SK-N-SH (cell line): ENCODE results near the gene TKTL1. TPM values are rescaled to one million over a fixed set of nuclear protein-coding genes. Genes with fewer than 3 reads are reported as not detected.

Experiments
- CTCF ChIA-PET: fragments of 300-600, 350-600 bp; formaldehyde crosslinking; extraction: SDS; loops from one replicate; lab custom pipeline; 2021; lab: Yijun Ruan, JAX
- POLR2A ChIA-PET: fragments of 350-600 bp; sonication (Branson Sonifier 250); formaldehyde crosslinking; extraction: SDS; loops from one replicate; lab custom pipeline; 2020; ENCODE audit warnings: antibody characterized with exemption, inconsistent platforms; lab: Yijun Ruan, JAX
- DNase-seq: peaks from one replicate; pipeline ENCODE4 v3.0.0; 2012
- H2AFZ ChIP-seq: fragments of 200-600 bp; sonication (generic); 2 replicates; pipeline ENCODE4 v1.8.1; 2016; ENCODE audit warnings: antibody characterized with exemption, mild to moderate bottlenecking, low read depth
- H3F3A ChIP-seq: fragments of 200-600 bp; sonication (generic); replicated peaks from 2 replicates; pipeline ENCODE3; 2016; ENCODE audit warnings: antibody characterized with exemption, mild to moderate bottlenecking; ENCODE audit not compliant: insufficient read depth
- H3K27ac ChIP-seq, 2 experiments: fragments of 200-500 bp in 1 of 2; fragments of 200-600 bp in 1 of 2; sonication (Bioruptor generic) in 1 of 2; sonication (generic), shearing (Covaris generic) in 1 of 2; 2 replicates each; pipeline versions ENCODE4 v1.5.1 to v1.6.1; 2014 to 2016; ENCODE audit warnings: low read depth in 2 of 2, inconsistent platforms in 1 of 2, low read length in 1 of 2, mild to moderate bottlenecking in 1 of 2, mixed read lengths in 1 of 2
- H3K27me3 ChIP-seq: fragments of 200-600 bp; sonication (generic), shearing (Covaris generic); 2 replicates; pipeline ENCODE4 v1.6.1; 2016; ENCODE audit warnings: mixed run types; ENCODE audit not compliant: insufficient read depth
- H3K36me3 ChIP-seq, 2 experiments: fragments of 200-500 bp in 1 of 2; fragments of 200-600 bp in 1 of 2; sonication (Bioruptor generic) in 1 of 2; sonication (generic) in 1 of 2; replicated peaks in 1 of 2; 2 replicates each; pipeline versions ENCODE3 to v1.5.1; 2014 to 2016; ENCODE audit warnings: low read length in 1 of 2, mild to moderate bottlenecking in 1 of 2; ENCODE audit not compliant: insufficient read depth in 2 of 2, control insufficient read depth in 1 of 2
- H3K4me1 ChIP-seq, 2 experiments: fragments of 200-500 bp in 1 of 2; fragments of 200-600 bp in 1 of 2; sonication (Bioruptor generic) in 1 of 2; sonication (generic), shearing (Covaris generic) in 1 of 2; 2 replicates each; pipeline versions ENCODE4 v1.5.1 to v1.6.1; 2014 to 2016; ENCODE audit warnings: low read depth in 1 of 2, low read length in 1 of 2, mixed run types in 1 of 2; ENCODE audit not compliant: insufficient read depth in 2 of 2, control insufficient read depth in 1 of 2
- H3K4me2 ChIP-seq: fragments of 200-600 bp; sonication (generic), shearing (Covaris generic); 2 replicates; pipeline ENCODE4 v1.6.1; 2017; ENCODE audit warnings: mixed run types
- H3K4me3 ChIP-seq, 2 experiments: fragments of 200-500 bp in 1 of 2; fragments of 200-600 bp in 1 of 2; sonication (Bioruptor generic) in 1 of 2; sonication (generic), shearing (Covaris generic) in 1 of 2; 2 replicates each; pipeline versions ENCODE4 v1.5.1 to v1.8.1; 2014 to 2016; ENCODE audit warnings: low read depth in 2 of 2, inconsistent platforms in 1 of 2, low read length in 1 of 2, mild to moderate bottlenecking in 1 of 2, mixed read lengths in 1 of 2, moderate library complexity in 1 of 2
- H3K79me2 ChIP-seq: fragments of 200-600 bp; sonication (generic); 2 replicates; pipeline ENCODE4 v1.8.1; 2017; ENCODE audit warnings: mild to moderate bottlenecking; ENCODE audit not compliant: insufficient read depth
- H3K9ac ChIP-seq: fragments of 200-600 bp; sonication (generic); 2 replicates; pipeline ENCODE4 v1.6.1; 2017; ENCODE audit warnings: mixed run types
- H3K9me2 ChIP-seq: fragments of 200-600 bp; sonication (generic); 2 replicates; pipeline ENCODE4 v1.6.1; 2017; ENCODE audit warnings: mixed run types
- H3K9me3 ChIP-seq: fragments of 200-600 bp; sonication (generic); 2 replicates; pipeline ENCODE4 v1.6.1; 2017; ENCODE audit warnings: mixed run types, mild to moderate bottlenecking, moderate library complexity
- H4K20me1 ChIP-seq: fragments of 200-600 bp; sonication (generic); 2 replicates; pipeline ENCODE4 v1.6.1; 2017; ENCODE audit warnings: mild to moderate bottlenecking, mixed run types; ENCODE audit not compliant: insufficient read depth
- ELF1 ChIP-seq: IDR thresholded peaks from 2 replicates; pipeline ENCODE4 v1.4.0; 2012
- FOXJ3 ChIP-seq: sonication (generic); formaldehyde crosslinking; IDR thresholded peaks from 2 replicates; pipeline ENCODE4 v1.5.1; 2020; ENCODE audit warnings: mild to moderate bottlenecking, missing genetic modification reagents
- GATA2 ChIP-seq: sonication (generic); formaldehyde crosslinking; IDR thresholded peaks from 2 replicates; pipeline ENCODE4 v1.5.0; 2020; ENCODE audit warnings: mild to moderate bottlenecking, missing genetic modification reagents
- JUND ChIP-seq: IDR thresholded peaks from 2 replicates; pipeline ENCODE4 v1.4.0; 2012
- MXI1 ChIP-seq: IDR thresholded peaks from 2 replicates; pipeline ENCODE4 v1.6.1; 2012; ENCODE audit warnings: mild to moderate bottlenecking, low read depth, low read length, improper control_type of control experiment
- NFIC ChIP-seq: IDR thresholded peaks from 2 replicates; pipeline ENCODE4 v1.4.0; 2012; ENCODE audit warnings: borderline replicate concordance
- NRF1 ChIP-seq: IDR thresholded peaks from 2 replicates; pipeline ENCODE4 v1.6.1; 2012; ENCODE audit warnings: low read depth, mild to moderate bottlenecking, low read length
- PBX3 ChIP-seq: IDR thresholded peaks from 2 replicates; pipeline ENCODE4; 2012
- RAD21 ChIP-seq: IDR thresholded peaks from 2 replicates; pipeline ENCODE4 v1.6.1; 2012; ENCODE audit warnings: mild to moderate bottlenecking, low read length
- REST ChIP-seq: IDR thresholded peaks from 2 replicates; pipeline ENCODE4 v1.6.1; 2012; ENCODE audit warnings: mild to moderate bottlenecking, low read depth, low read length, moderate library complexity
- RFX5 ChIP-seq: IDR thresholded peaks from 2 replicates; pipeline ENCODE4 v1.6.1; 2012; ENCODE audit warnings: mild to moderate bottlenecking, improper control_type of control experiment, low read length
- RXRA ChIP-seq: IDR thresholded peaks from 2 replicates; pipeline ENCODE4 v1.4.0; 2012; ENCODE audit warnings: low read depth, mild to moderate bottlenecking, borderline replicate concordance
- SIN3A ChIP-seq: IDR thresholded peaks from 2 replicates; pipeline ENCODE4 v1.6.1; 2012; ENCODE audit warnings: low read depth, mild to moderate bottlenecking, low read length, moderate library complexity, borderline replicate concordance
- SMC3 ChIP-seq: IDR thresholded peaks from 2 replicates; pipeline ENCODE4 v1.6.1; 2012; ENCODE audit warnings: low read depth, low read length, improper control_type of control experiment
- TCF12 ChIP-seq: IDR thresholded peaks from 2 replicates; pipeline ENCODE4 v1.4.0; 2012
- USF2 ChIP-seq: fragments of 150-350 bp; IDR thresholded peaks from 2 replicates; pipeline ENCODE4 v1.6.1; 2017; ENCODE audit warnings: antibody characterized with exemption, low read length, low read depth, borderline replicate concordance
- WGBS: methylation state at CpG from one replicate; pipeline ENCODE4 v1.1.6; 2017; ENCODE audit warnings: low lambda C conversion rate; 5-methylcytosine and 5-hydroxymethylcytosine counted together
- polyA plus RNA-seq, 3 experiments: library from polyadenylated mRNA; depleted of rRNA; stranded (reverse); fragments of >200 nt; gene quantifications; 2 replicates each; pipeline ENCODE4 v1.2.3, GENCODE V29; 2012

The TKTL1 gene
- polyA plus RNA-seq, 1 of the 3 experiments (the other 2 are of a cell fraction) = not detected

- Histone ChIP-seq H3K27ac (no peak overlapping the region), H4K20me1 (peaks cover 92% of the 10 kb centered on the region)
Observed at GRCh38 chrX:154351183-154352011, 55.8 kb downstream of the TKTL1 start.

More at GRCh38 chrX:154351183-154352011, 55.8 kb downstream of the TKTL1 start:
- TF ChIP-seq SMC3 (no peak), SIN3A (no peak), NRF1 (no peak), PBX3 (no peak), NFIC (no peak), TCF12 (no peak), FOXJ3 (CRISPR knock-in tag) (no peak), ELF1 (no peak), RFX5 (no peak), JUND (no peak), RAD21 (no peak), RXRA (no peak), GATA2 (no peak), USF2 (no peak), REST (no peak), MXI1 (no peak)
- peaks cover 6 to 63% of the 10 kb centered on the region in 2 experiments for H3K36me3 ChIP-seq
- H3F3A ChIP-seq = peaks cover 58% of the 10 kb centered on the region
- no peaks in the 10 kb centered on the region for H3K9me3 ChIP-seq
- ChIA-PET CTCF (no interaction called here), POLR2A (no interaction called here)
- H2AFZ ChIP-seq = no peak overlapping the region
- H3K9ac ChIP-seq = no peak overlapping the region
- no peak overlapping the region for H3K4me2 ChIP-seq
- no peaks in the 10 kb centered on the region for H3K27me3 ChIP-seq
- DNase-seq = no peak
- no peak overlapping the region for H3K4me3 ChIP-seq
- peaks cover 0 to 5% of the 10 kb centered on the region in 2 experiments; a peak in 1 of 4 replicates for H3K4me1 ChIP-seq
- peaks cover 3% of the 10 kb centered on the region for H3K79me2 ChIP-seq
- H3K9me2 ChIP-seq = no peaks in the 10 kb centered on the region
- no CpG with 5 or more reads among the region's 30 CpGs for WGBS
